Measurements from ENCODE around the gene MRPS18A. TPM values are rescaled to one million over a fixed set of nuclear protein-coding genes. Genes with fewer than 3 reads are reported as not detected.

Gene MRPS18A
- total and polyA plus RNA-seq, 9 of the 15 experiments (the other 6 are each of a cell fraction or from before 2014, with no cell fraction given) = 87.5 to 243 (median 125) TPM

Other genes starting within 250 kb of the MRPS18A start
Only the 7 nearest of the 11 such genes appear.
- 74.8 and 83.5 TPM in 2 replicates for gene POLR1C, start 170.7 kb downstream of the MRPS18A start, total RNA-seq (2014; rRNA removed)
- gene POLR1C, start 170.7 kb downstream of the MRPS18A start, total RNA-seq (2014; rRNA removed; fragmentation: Illumina TruSeq; extraction: Trizol) = 109 and 114 TPM in 2 replicates
- gene POLR1C, start 170.7 kb downstream of the MRPS18A start, total RNA-seq (2015; rRNA removed; fragmentation: Illumina TruSeq; extraction: Trizol) = 103 and 104 TPM in 2 replicates
- gene POLR1C, start 170.7 kb downstream of the MRPS18A start, total RNA-seq (2021) = 116 and 120 TPM in 2 replicates
- 173 and 226 TPM in 2 replicates for gene POLR1C, start 170.7 kb downstream of the MRPS18A start, polyA plus RNA-seq (2011; rRNA removed)
- gene POLR1C, start 170.7 kb downstream of the MRPS18A start, polyA plus RNA-seq (2014; fragmentation: Illumina TruSeq; extraction: Trizol) = 142 and 181 TPM in 2 replicates
- gene POLR1C, start 170.7 kb downstream of the MRPS18A start, polyA plus RNA-seq (2014; fragmentation: Nextera tagmentation; extraction: Ambion mirVana) = 100 to 1,000 TPM; 405 to 429 TPM
- 120 and 136 TPM in 2 replicates for gene POLR1C, start 170.7 kb downstream of the MRPS18A start, polyA plus RNA-seq (2014; rRNA removed)
- gene XPO5, start 111.8 kb downstream of the MRPS18A start, total RNA-seq (2014; rRNA removed) = 91.6 and 102 TPM in 2 replicates
- 99.1 and 106 TPM in 2 replicates for gene XPO5, start 111.8 kb downstream of the MRPS18A start, total RNA-seq (2014; rRNA removed; fragmentation: Illumina TruSeq; extraction: Trizol)
- 95.4 and 97.1 TPM in 2 replicates for gene XPO5, start 111.8 kb downstream of the MRPS18A start, total RNA-seq (2015; rRNA removed; fragmentation: Illumina TruSeq; extraction: Trizol)
- 170 and 180 TPM in 2 replicates for gene XPO5, start 111.8 kb downstream of the MRPS18A start, total RNA-seq (2021)
- gene XPO5, start 111.8 kb downstream of the MRPS18A start, polyA plus RNA-seq (2011; rRNA removed) = 145 and 166 TPM in 2 replicates
- gene XPO5, start 111.8 kb downstream of the MRPS18A start, polyA plus RNA-seq (2014; fragmentation: Illumina TruSeq; extraction: Trizol) = 105 and 130 TPM in 2 replicates
- gene XPO5, start 111.8 kb downstream of the MRPS18A start, polyA plus RNA-seq (2014; fragmentation: Nextera tagmentation; extraction: Ambion mirVana) = 10 to 100 TPM; 36.0 to 72.3 TPM
- 101 TPM in 2 replicates for gene XPO5, start 111.8 kb downstream of the MRPS18A start, polyA plus RNA-seq (2014; rRNA removed)
- 12.7 and 19.3 TPM in 2 replicates for gene POLH, start 111.6 kb downstream of the MRPS18A start, total RNA-seq (2014; rRNA removed)
- gene POLH, start 111.6 kb downstream of the MRPS18A start, total RNA-seq (2014; rRNA removed; fragmentation: Illumina TruSeq; extraction: Trizol) = 23.0 and 23.5 TPM in 2 replicates
- gene POLH, start 111.6 kb downstream of the MRPS18A start, total RNA-seq (2015; rRNA removed; fragmentation: Illumina TruSeq; extraction: Trizol) = 21.2 and 23.9 TPM in 2 replicates
- gene POLH, start 111.6 kb downstream of the MRPS18A start, total RNA-seq (2021) = 31.4 and 31.8 TPM in 2 replicates
- 26.8 and 31.6 TPM in 2 replicates for gene POLH, start 111.6 kb downstream of the MRPS18A start, polyA plus RNA-seq (2011; rRNA removed)
- 16.2 and 20.6 TPM in 2 replicates for gene POLH, start 111.6 kb downstream of the MRPS18A start, polyA plus RNA-seq (2014; fragmentation: Illumina TruSeq; extraction: Trizol)
- 10 to 100 TPM in 1 of 2 experiments, 1 to 10 TPM in 1; 5.8 to 10.6 TPM for gene POLH, start 111.6 kb downstream of the MRPS18A start, polyA plus RNA-seq (2014; fragmentation: Nextera tagmentation; extraction: Ambion mirVana)
- 11.4 and 14.7 TPM in 2 replicates for gene POLH, start 111.6 kb downstream of the MRPS18A start, polyA plus RNA-seq (2014; rRNA removed)
- gene GTPBP2, start 58.5 kb downstream of the MRPS18A start, total RNA-seq (2014; rRNA removed) = 111 and 127 TPM in 2 replicates
- gene GTPBP2, start 58.5 kb downstream of the MRPS18A start, total RNA-seq (2014; rRNA removed; fragmentation: Illumina TruSeq; extraction: Trizol) = 92.5 and 99.4 TPM in 2 replicates
- 68.8 and 71.1 TPM in 2 replicates for gene GTPBP2, start 58.5 kb downstream of the MRPS18A start, total RNA-seq (2015; rRNA removed; fragmentation: Illumina TruSeq; extraction: Trizol)
- gene GTPBP2, start 58.5 kb downstream of the MRPS18A start, total RNA-seq (2021) = 121 and 162 TPM in 2 replicates
- gene GTPBP2, start 58.5 kb downstream of the MRPS18A start, polyA plus RNA-seq (2011; rRNA removed) = 184 and 259 TPM in 2 replicates
- 162 and 169 TPM in 2 replicates for gene GTPBP2, start 58.5 kb downstream of the MRPS18A start, polyA plus RNA-seq (2014; fragmentation: Illumina TruSeq; extraction: Trizol)
- gene GTPBP2, start 58.5 kb downstream of the MRPS18A start, polyA plus RNA-seq (2014; fragmentation: Nextera tagmentation; extraction: Ambion mirVana) = 10 to 100 TPM; 48.4 to 60.9 TPM
- gene GTPBP2, start 58.5 kb downstream of the MRPS18A start, polyA plus RNA-seq (2014; rRNA removed) = 171 and 196 TPM in 2 replicates
- gene MAD2L1BP, start 52.0 kb downstream of the MRPS18A start, total RNA-seq (2014; rRNA removed) = 69.7 and 78.1 TPM in 2 replicates
- gene MAD2L1BP, start 52.0 kb downstream of the MRPS18A start, total RNA-seq (2014; rRNA removed; fragmentation: Illumina TruSeq; extraction: Trizol) = 73.8 and 76.7 TPM in 2 replicates
- 73.2 and 75.1 TPM in 2 replicates for gene MAD2L1BP, start 52.0 kb downstream of the MRPS18A start, total RNA-seq (2015; rRNA removed; fragmentation: Illumina TruSeq; extraction: Trizol)
- 71.5 and 77.4 TPM in 2 replicates for gene MAD2L1BP, start 52.0 kb downstream of the MRPS18A start, total RNA-seq (2021)
- 120 TPM in 2 replicates for gene MAD2L1BP, start 52.0 kb downstream of the MRPS18A start, polyA plus RNA-seq (2011; rRNA removed)
- gene MAD2L1BP, start 52.0 kb downstream of the MRPS18A start, polyA plus RNA-seq (2014; fragmentation: Illumina TruSeq; extraction: Trizol) = 113 and 116 TPM in 2 replicates
- gene MAD2L1BP, start 52.0 kb downstream of the MRPS18A start, polyA plus RNA-seq (2014; fragmentation: Nextera tagmentation; extraction: Ambion mirVana) = 100 to 1,000 TPM; 241 to 321 TPM
- gene MAD2L1BP, start 52.0 kb downstream of the MRPS18A start, polyA plus RNA-seq (2014; rRNA removed) = 102 and 111 TPM in 2 replicates
- gene RSPH9, start 42.8 kb downstream of the MRPS18A start, total RNA-seq (2014; rRNA removed) = 0.05 TPM in 1 of 2 replicates, not detected in the other
- not detected in 2 replicates for gene RSPH9, start 42.8 kb downstream of the MRPS18A start, total RNA-seq (2014; rRNA removed; fragmentation: Illumina TruSeq; extraction: Trizol)
- not detected in 2 replicates for gene RSPH9, start 42.8 kb downstream of the MRPS18A start, total RNA-seq (2015; rRNA removed; fragmentation: Illumina TruSeq; extraction: Trizol)
- not detected in 2 replicates for gene RSPH9, start 42.8 kb downstream of the MRPS18A start, total RNA-seq (2021)
- 0.04 TPM in 1 of 2 replicates, not detected in the other for gene RSPH9, start 42.8 kb downstream of the MRPS18A start, polyA plus RNA-seq (2011; rRNA removed)
- not detected in 2 replicates for gene RSPH9, start 42.8 kb downstream of the MRPS18A start, polyA plus RNA-seq (2014; fragmentation: Illumina TruSeq; extraction: Trizol)
- under 1 TPM; 0.39 to 0.60 TPM for gene RSPH9, start 42.8 kb downstream of the MRPS18A start, polyA plus RNA-seq (2014; fragmentation: Nextera tagmentation; extraction: Ambion mirVana)
- gene RSPH9, start 42.8 kb downstream of the MRPS18A start, polyA plus RNA-seq (2014; rRNA removed) = not detected in 2 replicates
- 124 and 144 TPM in 2 replicates for gene VEGFA, start 82.4 kb upstream of the MRPS18A start, total RNA-seq (2014; rRNA removed)
- gene VEGFA, start 82.4 kb upstream of the MRPS18A start, total RNA-seq (2014; rRNA removed; fragmentation: Illumina TruSeq; extraction: Trizol) = 66.5 and 70.7 TPM in 2 replicates
- 25.8 and 27.0 TPM in 2 replicates for gene VEGFA, start 82.4 kb upstream of the MRPS18A start, total RNA-seq (2015; rRNA removed; fragmentation: Illumina TruSeq; extraction: Trizol)
- 131 and 159 TPM in 2 replicates for gene VEGFA, start 82.4 kb upstream of the MRPS18A start, total RNA-seq (2021)
- 271 and 467 TPM in 2 replicates for gene VEGFA, start 82.4 kb upstream of the MRPS18A start, polyA plus RNA-seq (2011; rRNA removed)
- 134 and 172 TPM in 2 replicates for gene VEGFA, start 82.4 kb upstream of the MRPS18A start, polyA plus RNA-seq (2014; fragmentation: Illumina TruSeq; extraction: Trizol)
- 10 to 100 TPM; 14.0 to 16.0 TPM for gene VEGFA, start 82.4 kb upstream of the MRPS18A start, polyA plus RNA-seq (2014; fragmentation: Nextera tagmentation; extraction: Ambion mirVana)
- 179 and 182 TPM in 2 replicates for gene VEGFA, start 82.4 kb upstream of the MRPS18A start, polyA plus RNA-seq (2014; rRNA removed)